ENCODE data around the gene DHRS12. TPM values are rescaled to one million over a fixed set of nuclear protein-coding genes. Genes with fewer than 3 reads are reported as not detected.

The DHRS12 gene
- total RNA-seq, 1 experiment from 2014 or later, result 6.9 TPM

GRCh38 chr13:51727634-51728274 is 76.2 kb downstream of the DHRS12 start:
- Histone ChIP-seq H3K4me1 (replicated peaks; ENCODE audit: insufficient read depth) (peaks cover 10% of the 10 kb centered on the region), H4K20me1 (ENCODE audit: insufficient read depth) (no peaks in the 10 kb centered on the region), H2AFZ (no peak overlapping the region), H3K27ac (no peak overlapping the region), H3K9me2 (ENCODE audit: insufficient read depth) (no peaks in the 10 kb centered on the region), H3K4me3 (no peak overlapping the region), H3K36me3 (ENCODE audit: low read depth) (no peaks in the 10 kb centered on the region), H3K27me3 (ENCODE audit: insufficient read depth, low read depth) (no peaks in the 10 kb centered on the region), H3K79me2 (ENCODE audit: low read depth) (no peaks in the 10 kb centered on the region), H3F3A (ENCODE audit: insufficient read depth, low read depth) (no peaks in the 10 kb centered on the region), H3K4me2 (no peak overlapping the region), H3K9me3 (ENCODE audit: insufficient read depth, low read depth) (no peaks in the 10 kb centered on the region)
- intact Hi-C loops (cut with micrococcal nuclease; ENCODE audit: unreplicated experiment), result no loop called here
- no peak for TF ChIP-seq CTCF (conservative IDR thresholded peaks at IDR 0.05)
- no peak for TF ChIP-seq EZH2 (IDR thresholded peaks at IDR 0.05; ENCODE audit: low read depth)
- POLR2A ChIA-PET (ENCODE audit: unreplicated experiment), result no interaction called here
- CTCF ChIA-PET, result no interaction called here
- BruUV-seq (replicated peaks), result no TSS peak
- no peak for DNase-seq

- no peak overlapping the region for H3K27ac ChIP-seq
- no peak for TF ChIP-seq CTCF (conservative IDR thresholded peaks at IDR 0.05)
- no peak for TF ChIP-seq EZH2 (IDR thresholded peaks at IDR 0.05; ENCODE audit: low read depth)
- H3K4me2 ChIP-seq, result no peak overlapping the region
- H3K36me3 ChIP-seq (ENCODE audit: low read depth), result no peaks in the 10 kb centered on the region
- intact Hi-C loops (cut with micrococcal nuclease; ENCODE audit: unreplicated experiment), result no loop called here
- no peaks in the 10 kb centered on the region for H3K79me2 ChIP-seq (ENCODE audit: low read depth)
- no peaks in the 10 kb centered on the region for H4K20me1 ChIP-seq (ENCODE audit: insufficient read depth)
- H2AFZ ChIP-seq, result no peak overlapping the region
- no peaks in the 10 kb centered on the region for H3K27me3 ChIP-seq (ENCODE audit: insufficient read depth, low read depth)
- H3K9me2 ChIP-seq (ENCODE audit: insufficient read depth), result no peaks in the 10 kb centered on the region
- CTCF ChIA-PET, result interaction anchor here (0.7 kb wide), 1 partner anchor 292 kb away, joined by 4 read pairs; no protein-coding TSS in a partner anchor
- no peak for DNase-seq
- no peaks in the 10 kb centered on the region for H3F3A ChIP-seq (ENCODE audit: insufficient read depth, low read depth)
- H3K4me3 ChIP-seq, result no peak overlapping the region
- no TSS peak for BruUV-seq (replicated peaks)
- H3K4me1 ChIP-seq (replicated peaks; ENCODE audit: insufficient read depth), result peaks cover 10% of the 10 kb centered on the region
- no peaks in the 10 kb centered on the region for H3K9me3 ChIP-seq (ENCODE audit: insufficient read depth, low read depth)
- POLR2A ChIA-PET (ENCODE audit: unreplicated experiment), result interaction anchor here (0.6 kb wide), 1 partner anchor 77 kb away, joined by 3 read pairs; no protein-coding TSS in a partner anchor
These were observed 77.3 kb downstream of the DHRS12 start for GRCh38 chr13:51726446-51727193.

GRCh38 chr13:51724721-51725120 is 79.2 kb downstream of the DHRS12 start:
- POLR2A ChIA-PET (ENCODE audit: unreplicated experiment), result no interaction called here
- Histone ChIP-seq H2AFZ (no peak overlapping the region), H3F3A (ENCODE audit: insufficient read depth, low read depth) (no peaks in the 10 kb centered on the region), H3K4me1 (replicated peaks; ENCODE audit: insufficient read depth) (peaks cover 3% of the 10 kb centered on the region), H3K4me3 (no peak overlapping the region), H3K9me3 (ENCODE audit: insufficient read depth, low read depth) (no peaks in the 10 kb centered on the region), H3K4me2 (no peak overlapping the region), H3K79me2 (ENCODE audit: low read depth) (no peaks in the 10 kb centered on the region), H4K20me1 (ENCODE audit: insufficient read depth) (no peaks in the 10 kb centered on the region), H3K9me2 (ENCODE audit: insufficient read depth) (no peaks in the 10 kb centered on the region), H3K27me3 (ENCODE audit: insufficient read depth, low read depth) (no peaks in the 10 kb centered on the region), H3K27ac (no peak overlapping the region), H3K36me3 (ENCODE audit: low read depth) (no peaks in the 10 kb centered on the region)
- CTCF ChIA-PET, result no interaction called here
- DNase-seq, result no peak
- BruUV-seq (replicated peaks), result no TSS peak
- intact Hi-C loops (cut with micrococcal nuclease; ENCODE audit: unreplicated experiment), result no loop called here
- no peak for TF ChIP-seq CTCF (conservative IDR thresholded peaks at IDR 0.05)
- TF ChIP-seq EZH2 (IDR thresholded peaks at IDR 0.05; ENCODE audit: low read depth), result no peak

Data from PC-9 (cell line).